ENCODE measurements around the gene RNGTT.

- TF ChIP-seq, protein P1, sequence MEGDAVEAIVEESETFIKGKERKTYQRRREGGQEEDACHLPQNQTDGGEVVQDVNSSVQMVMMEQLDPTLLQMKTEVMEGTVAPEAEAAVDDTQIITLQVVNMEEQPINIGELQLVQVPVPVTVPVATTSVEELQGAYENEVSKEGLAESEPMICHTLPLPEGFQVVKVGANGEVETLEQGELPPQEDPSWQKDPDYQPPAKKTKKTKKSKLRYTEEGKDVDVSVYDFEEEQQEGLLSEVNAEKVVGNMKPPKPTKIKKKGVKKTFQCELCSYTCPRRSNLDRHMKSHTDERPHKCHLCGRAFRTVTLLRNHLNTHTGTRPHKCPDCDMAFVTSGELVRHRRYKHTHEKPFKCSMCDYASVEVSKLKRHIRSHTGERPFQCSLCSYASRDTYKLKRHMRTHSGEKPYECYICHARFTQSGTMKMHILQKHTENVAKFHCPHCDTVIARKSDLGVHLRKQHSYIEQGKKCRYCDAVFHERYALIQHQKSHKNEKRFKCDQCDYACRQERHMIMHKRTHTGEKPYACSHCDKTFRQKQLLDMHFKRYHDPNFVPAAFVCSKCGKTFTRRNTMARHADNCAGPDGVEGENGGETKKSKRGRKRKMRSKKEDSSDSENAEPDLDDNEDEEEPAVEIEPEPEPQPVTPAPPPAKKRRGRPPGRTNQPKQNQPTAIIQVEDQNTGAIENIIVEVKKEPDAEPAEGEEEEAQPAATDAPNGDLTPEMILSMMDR (conservative IDR thresholded peaks at IDR 0.05) = no peak
- no peak for TF ChIP-seq ZFX (IDR thresholded peaks at IDR 0.05)
These were observed 286.1 kb downstream of the RNGTT start for GRCh38 chr6:88677356-88677755.

Data from C4-2B (cell line).